OCI-LY1 (cell line): ENCODE results near the gene RIPK4.

Experiments used
- CTCF ChIP-seq: fragments of 200-600 bp; sonication (generic), shearing (Covaris generic); IDR thresholded peaks from 2 replicates; pipeline ENCODE4 v1.5.1; 2017; ENCODE audit warnings: mild to moderate bottlenecking, antibody characterized with exemption, low read length, moderate library complexity, mixed read lengths
- EZH2 ChIP-seq: fragments of 200-600 bp; sonication (generic), shearing (Covaris generic); IDR thresholded peaks from 2 replicates; pipeline ENCODE4 v1.8.0; 2017; ENCODE audit warnings: borderline replicate concordance, mixed run types, mild to moderate bottlenecking, antibody characterized with exemption, low read length, moderate library complexity, mixed read lengths

DNA sequence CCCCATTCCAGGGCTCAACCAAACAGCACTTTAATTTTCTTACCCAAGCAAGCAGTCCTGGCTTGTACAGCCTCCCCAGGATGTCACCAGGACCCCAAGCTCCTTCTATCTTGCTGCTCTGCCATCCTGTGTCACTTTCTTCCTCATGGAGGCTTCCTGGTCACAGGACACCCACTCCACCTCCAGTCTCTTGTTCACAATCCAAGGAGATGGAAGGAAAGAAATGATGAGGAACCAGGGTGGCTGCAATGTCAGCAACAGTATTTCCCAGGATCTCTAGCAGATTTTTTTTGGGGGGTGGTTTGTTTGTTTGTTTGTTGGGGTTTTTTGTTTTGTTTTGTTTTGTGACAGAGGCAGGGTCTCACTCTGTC lies 58.9 kb downstream of the RIPK4 start:
- TF ChIP-seq CTCF, result no peak
- TF ChIP-seq EZH2, result no peak
